ENCODE results near the gene MPPED1. TPM values are rescaled to one million over a fixed set of nuclear protein-coding genes. Genes with fewer than 3 reads are reported as not detected.

The MPPED1 gene
- total RNA-seq, 1 experiment from 2014 or later = 0.35 TPM

DNA sequence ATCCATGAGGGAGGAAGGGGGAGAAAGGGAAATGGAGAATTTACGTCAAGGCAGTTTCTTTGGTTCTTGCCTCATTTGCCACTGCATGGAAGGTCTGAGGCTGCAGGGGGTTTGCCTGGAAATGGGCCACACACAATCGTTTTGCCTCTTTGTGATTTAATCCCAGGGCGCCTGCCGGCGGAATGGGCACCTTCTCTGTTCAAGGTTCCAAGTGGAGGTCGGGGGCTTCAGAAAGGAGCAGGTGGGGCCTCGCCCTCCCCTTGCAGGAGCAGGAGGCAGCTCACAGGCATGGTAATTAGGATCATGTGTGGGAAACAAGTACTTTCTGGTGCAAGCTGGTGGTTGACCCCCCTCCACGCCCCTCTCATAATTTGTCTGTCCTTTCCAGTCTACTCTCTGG lies 29.9 kb downstream of the MPPED1 start:
- Mint-ChIP-seq H3K36me3 (no peaks in the 10 kb centered on the region), H3K4me1 (peaks cover 13% of the 10 kb centered on the region), H3K27ac (no peak overlapping the region), H3K4me3 (no peak overlapping the region), H3K27me3 (ENCODE audit: low read depth) (no peaks in the 10 kb centered on the region; the same call in 1 of the 2 replicates), H3K9me3 (no peaks in the 10 kb centered on the region)
- ATAC-seq = no peak
- POLR2A ChIA-PET = no interaction called here
- TF ChIP-seq, protein P1, sequence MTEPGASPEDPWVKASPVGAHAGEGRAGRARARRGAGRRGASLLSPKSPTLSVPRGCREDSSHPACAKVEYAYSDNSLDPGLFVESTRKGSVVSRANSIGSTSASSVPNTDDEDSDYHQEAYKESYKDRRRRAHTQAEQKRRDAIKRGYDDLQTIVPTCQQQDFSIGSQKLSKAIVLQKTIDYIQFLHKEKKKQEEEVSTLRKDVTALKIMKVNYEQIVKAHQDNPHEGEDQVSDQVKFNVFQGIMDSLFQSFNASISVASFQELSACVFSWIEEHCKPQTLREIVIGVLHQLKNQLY (CRISPR knock-in tag; IDR thresholded peaks at IDR 0.05) = no peak
- TF ChIP-seq, protein P2, sequence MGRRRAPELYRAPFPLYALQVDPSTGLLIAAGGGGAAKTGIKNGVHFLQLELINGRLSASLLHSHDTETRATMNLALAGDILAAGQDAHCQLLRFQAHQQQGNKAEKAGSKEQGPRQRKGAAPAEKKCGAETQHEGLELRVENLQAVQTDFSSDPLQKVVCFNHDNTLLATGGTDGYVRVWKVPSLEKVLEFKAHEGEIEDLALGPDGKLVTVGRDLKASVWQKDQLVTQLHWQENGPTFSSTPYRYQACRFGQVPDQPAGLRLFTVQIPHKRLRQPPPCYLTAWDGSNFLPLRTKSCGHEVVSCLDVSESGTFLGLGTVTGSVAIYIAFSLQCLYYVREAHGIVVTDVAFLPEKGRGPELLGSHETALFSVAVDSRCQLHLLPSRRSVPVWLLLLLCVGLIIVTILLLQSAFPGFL (CRISPR knock-in tag; IDR thresholded peaks at IDR 0.05; ENCODE audit: borderline replicate concordance) = no peak
- TF ChIP-seq, protein P3, sequence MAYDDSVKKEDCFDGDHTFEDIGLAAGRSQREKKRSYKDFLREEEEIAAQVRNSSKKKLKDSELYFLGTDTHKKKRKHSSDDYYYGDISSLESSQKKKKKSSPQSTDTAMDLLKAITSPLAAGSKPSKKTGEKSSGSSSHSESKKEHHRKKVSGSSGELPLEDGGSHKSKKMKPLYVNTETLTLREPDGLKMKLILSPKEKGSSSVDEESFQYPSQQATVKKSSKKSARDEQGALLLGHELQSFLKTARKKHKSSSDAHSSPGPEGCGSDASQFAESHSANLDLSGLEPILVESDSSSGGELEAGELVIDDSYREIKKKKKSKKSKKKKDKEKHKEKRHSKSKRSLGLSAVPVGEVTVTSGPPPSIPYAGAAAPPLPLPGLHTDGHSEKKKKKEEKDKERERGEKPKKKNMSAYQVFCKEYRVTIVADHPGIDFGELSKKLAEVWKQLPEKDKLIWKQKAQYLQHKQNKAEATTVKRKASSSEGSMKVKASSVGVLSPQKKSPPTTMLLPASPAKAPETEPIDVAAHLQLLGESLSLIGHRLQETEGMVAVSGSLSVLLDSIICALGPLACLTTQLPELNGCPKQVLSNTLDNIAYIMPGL (CRISPR knock-in tag; IDR thresholded peaks at IDR 0.05) = no peak
- TF ChIP-seq, protein P4, sequence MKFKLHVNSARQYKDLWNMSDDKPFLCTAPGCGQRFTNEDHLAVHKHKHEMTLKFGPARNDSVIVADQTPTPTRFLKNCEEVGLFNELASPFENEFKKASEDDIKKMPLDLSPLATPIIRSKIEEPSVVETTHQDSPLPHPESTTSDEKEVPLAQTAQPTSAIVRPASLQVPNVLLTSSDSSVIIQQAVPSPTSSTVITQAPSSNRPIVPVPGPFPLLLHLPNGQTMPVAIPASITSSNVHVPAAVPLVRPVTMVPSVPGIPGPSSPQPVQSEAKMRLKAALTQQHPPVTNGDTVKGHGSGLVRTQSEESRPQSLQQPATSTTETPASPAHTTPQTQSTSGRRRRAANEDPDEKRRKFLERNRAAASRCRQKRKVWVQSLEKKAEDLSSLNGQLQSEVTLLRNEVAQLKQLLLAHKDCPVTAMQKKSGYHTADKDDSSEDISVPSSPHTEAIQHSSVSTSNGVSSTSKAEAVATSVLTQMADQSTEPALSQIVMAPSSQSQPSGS (CRISPR knock-in tag; IDR thresholded peaks at IDR 0.05; ENCODE audit: borderline replicate concordance, low read depth) = no peak
- TF ChIP-seq TCF7 (CRISPR knock-in tag; IDR thresholded peaks at IDR 0.05; ENCODE audit: low read depth) (no peak), RORB (CRISPR knock-in tag; IDR thresholded peaks at IDR 0.05) (no peak), FOXP1 (CRISPR knock-in tag; IDR thresholded peaks at IDR 0.05; ENCODE audit: borderline replicate concordance) (no peak), GRHL2 (CRISPR knock-in tag; IDR thresholded peaks at IDR 0.05; ENCODE audit: insufficient replicate concordance, severe bottlenecking) (no peak), FOXK1 (CRISPR knock-in tag; IDR thresholded peaks at IDR 0.05) (no peak), CREM (CRISPR knock-in tag; IDR thresholded peaks at IDR 0.05) (no peak), NR3C1 (CRISPR knock-in tag; conservative IDR thresholded peaks at IDR 0.05; ENCODE audit: low read depth) (no peak), GABPB1 (CRISPR knock-in tag; IDR thresholded peaks at IDR 0.05) (no peak), JAZF1 (CRISPR knock-in tag; IDR thresholded peaks at IDR 0.05) (no peak), ZNF138 (CRISPR knock-in tag; conservative IDR thresholded peaks at IDR 0.05) (no peak), CBFB (CRISPR knock-in tag; IDR thresholded peaks at IDR 0.05; ENCODE audit: low read depth) (no peak)
- TF ChIP-seq, protein P5, sequence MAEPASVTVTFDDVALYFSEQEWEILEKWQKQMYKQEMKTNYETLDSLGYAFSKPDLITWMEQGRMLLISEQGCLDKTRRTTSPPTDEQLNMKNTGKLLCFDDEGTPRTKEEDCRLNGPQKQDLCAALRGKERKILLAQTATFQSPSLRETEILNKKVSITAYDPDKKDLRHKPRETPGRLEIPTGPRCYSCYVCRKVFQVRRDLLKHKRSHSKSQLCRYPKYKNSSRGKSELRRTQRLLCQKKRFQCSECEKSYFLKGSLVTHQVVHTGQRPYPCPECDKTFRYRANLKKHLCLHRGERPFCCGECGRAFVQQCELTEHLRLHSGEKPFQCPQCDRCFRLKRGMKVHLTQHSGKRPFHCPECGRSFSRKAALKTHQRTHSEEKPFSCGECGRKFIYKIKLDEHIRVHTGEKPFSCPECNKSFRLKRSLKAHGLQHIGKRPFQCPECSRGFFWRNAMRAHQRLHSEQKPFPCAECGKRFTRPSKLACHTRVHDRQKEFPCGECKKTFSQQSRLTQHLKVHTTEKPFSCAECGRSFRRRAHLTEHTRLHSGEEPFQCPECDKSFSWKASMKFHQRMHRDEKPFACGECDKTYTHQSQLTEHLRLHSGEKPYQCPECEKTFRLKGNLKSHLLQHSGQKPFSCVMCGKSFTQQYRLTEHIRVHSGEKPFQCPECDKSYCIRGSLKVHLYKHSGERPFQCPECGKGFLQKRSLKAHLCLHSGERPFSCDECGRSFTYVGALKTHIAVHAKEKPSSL (CRISPR knock-in tag; conservative IDR thresholded peaks at IDR 0.05) = no peak
- TF ChIP-seq, protein P6, sequence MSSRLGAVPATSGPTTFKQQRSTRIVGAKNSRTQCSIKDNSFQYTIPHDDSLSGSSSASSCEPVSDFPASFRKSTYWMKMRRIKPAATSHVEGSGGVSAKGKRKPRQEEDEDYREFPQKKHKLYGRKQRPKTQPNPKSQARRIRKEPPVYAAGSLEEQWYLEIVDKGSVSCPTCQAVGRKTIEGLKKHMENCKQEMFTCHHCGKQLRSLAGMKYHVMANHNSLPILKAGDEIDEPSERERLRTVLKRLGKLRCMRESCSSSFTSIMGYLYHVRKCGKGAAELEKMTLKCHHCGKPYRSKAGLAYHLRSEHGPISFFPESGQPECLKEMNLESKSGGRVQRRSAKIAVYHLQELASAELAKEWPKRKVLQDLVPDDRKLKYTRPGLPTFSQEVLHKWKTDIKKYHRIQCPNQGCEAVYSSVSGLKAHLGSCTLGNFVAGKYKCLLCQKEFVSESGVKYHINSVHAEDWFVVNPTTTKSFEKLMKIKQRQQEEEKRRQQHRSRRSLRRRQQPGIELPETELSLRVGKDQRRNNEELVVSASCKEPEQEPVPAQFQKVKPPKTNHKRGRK (CRISPR knock-in tag; IDR thresholded peaks at IDR 0.05; ENCODE audit: borderline replicate concordance) = no peak
- TF ChIP-seq, protein P7, sequence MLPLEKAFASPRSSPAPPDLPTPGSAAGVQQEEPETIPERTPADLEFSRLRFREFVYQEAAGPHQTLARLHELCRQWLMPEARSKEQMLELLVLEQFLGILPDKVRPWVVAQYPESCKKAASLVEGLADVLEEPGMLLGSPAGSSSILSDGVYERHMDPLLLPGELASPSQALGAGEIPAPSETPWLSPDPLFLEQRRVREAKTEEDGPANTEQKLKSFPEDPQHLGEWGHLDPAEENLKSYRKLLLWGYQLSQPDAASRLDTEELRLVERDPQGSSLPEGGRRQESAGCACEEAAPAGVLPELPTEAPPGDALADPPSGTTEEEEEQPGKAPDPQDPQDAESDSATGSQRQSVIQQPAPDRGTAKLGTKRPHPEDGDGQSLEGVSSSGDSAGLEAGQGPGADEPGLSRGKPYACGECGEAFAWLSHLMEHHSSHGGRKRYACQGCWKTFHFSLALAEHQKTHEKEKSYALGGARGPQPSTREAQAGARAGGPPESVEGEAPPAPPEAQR (CRISPR knock-in tag; IDR thresholded peaks at IDR 0.05) = no peak
- TF ChIP-seq, protein P8, sequence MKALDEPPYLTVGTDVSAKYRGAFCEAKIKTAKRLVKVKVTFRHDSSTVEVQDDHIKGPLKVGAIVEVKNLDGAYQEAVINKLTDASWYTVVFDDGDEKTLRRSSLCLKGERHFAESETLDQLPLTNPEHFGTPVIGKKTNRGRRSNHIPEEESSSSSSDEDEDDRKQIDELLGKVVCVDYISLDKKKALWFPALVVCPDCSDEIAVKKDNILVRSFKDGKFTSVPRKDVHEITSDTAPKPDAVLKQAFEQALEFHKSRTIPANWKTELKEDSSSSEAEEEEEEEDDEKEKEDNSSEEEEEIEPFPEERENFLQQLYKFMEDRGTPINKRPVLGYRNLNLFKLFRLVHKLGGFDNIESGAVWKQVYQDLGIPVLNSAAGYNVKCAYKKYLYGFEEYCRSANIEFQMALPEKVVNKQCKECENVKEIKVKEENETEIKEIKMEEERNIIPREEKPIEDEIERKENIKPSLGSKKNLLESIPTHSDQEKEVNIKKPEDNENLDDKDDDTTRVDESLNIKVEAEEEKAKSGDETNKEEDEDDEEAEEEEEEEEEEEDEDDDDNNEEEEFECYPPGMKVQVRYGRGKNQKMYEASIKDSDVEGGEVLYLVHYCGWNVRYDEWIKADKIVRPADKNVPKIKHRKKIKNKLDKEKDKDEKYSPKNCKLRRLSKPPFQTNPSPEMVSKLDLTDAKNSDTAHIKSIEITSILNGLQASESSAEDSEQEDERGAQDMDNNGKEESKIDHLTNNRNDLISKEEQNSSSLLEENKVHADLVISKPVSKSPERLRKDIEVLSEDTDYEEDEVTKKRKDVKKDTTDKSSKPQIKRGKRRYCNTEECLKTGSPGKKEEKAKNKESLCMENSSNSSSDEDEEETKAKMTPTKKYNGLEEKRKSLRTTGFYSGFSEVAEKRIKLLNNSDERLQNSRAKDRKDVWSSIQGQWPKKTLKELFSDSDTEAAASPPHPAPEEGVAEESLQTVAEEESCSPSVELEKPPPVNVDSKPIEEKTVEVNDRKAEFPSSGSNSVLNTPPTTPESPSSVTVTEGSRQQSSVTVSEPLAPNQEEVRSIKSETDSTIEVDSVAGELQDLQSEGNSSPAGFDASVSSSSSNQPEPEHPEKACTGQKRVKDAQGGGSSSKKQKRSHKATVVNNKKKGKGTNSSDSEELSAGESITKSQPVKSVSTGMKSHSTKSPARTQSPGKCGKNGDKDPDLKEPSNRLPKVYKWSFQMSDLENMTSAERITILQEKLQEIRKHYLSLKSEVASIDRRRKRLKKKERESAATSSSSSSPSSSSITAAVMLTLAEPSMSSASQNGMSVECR (CRISPR knock-in tag; IDR thresholded peaks at IDR 0.05; ENCODE audit: borderline replicate concordance) = no peak
- TF ChIP-seq, protein P9, sequence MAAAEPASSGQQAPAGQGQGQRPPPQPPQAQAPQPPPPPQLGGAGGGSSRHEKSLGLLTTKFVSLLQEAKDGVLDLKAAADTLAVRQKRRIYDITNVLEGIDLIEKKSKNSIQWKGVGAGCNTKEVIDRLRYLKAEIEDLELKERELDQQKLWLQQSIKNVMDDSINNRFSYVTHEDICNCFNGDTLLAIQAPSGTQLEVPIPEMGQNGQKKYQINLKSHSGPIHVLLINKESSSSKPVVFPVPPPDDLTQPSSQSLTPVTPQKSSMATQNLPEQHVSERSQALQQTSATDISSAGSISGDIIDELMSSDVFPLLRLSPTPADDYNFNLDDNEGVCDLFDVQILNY (CRISPR knock-in tag; IDR thresholded peaks at IDR 0.05) = no peak
- CTCF ChIA-PET = interaction anchor here (1.0 to 2.4 kb wide), 3 partner anchors 14 to 381 kb away, joined by 3 to 8 read pairs (median 3); no protein-coding TSS in a partner anchor
- DNase-seq (ENCODE audit: low spot score) = no peak

Data from WTC11 (cell line).